COLO829 (cell line): ENCODE measurements around the gene ZNF780A.
"Not testable (repeated sequence)": the region's sequence is repeated elsewhere in the genome, so short reads cannot be mapped to it uniquely, and the experiment has no call there.

Experiments
- DNase-seq: peaks from one replicate; pipeline ENCODE4 v3.0.0; 2012; ENCODE audit warnings: low spot score

The ZNF780A gene

DNA sequence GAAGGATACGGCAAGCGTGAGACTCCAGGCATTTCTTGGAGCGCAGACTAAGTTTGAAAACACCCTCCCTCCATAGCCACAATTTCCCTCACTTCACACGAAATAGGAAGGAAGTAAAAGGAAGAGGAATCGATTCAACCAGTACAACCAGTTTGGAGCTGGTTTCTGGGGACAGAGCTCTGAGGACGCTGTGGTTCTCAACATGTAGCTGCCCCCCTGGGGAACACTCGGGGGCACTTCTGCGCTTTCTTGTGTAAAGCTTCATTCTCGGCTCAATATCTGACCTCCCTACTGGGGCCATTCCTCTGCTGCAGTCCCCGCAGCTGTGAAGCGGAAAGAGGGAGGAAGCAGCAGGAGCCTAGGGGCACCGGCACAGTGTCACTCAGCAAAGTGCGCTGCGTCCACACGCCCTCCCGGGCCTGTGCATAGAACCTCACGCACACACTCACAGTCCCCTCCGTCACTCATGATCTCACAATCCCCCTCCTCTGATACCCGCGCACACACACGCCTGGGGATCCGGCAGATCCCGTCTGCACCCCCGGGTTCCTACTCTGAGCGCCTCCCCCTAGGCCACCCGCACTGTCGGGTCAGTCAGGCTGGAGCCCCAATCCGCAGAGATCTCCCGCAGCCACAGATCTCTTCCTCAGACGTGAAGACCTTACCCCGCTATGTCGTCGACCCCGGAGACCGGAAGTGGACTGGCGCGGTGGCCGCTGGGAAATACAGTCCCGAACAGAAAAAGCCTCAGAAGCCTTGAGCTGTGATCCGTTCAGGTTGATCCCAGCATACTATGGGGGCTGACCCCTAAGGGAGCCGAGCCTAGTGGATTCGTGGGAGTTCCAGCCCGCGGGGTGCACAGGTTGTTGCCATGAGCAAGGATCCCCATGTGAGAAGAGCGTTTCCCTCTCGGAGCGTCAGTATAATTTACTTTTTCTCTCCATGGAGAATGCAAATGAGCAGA is at the start of gene ZNF780A:
TSS of gene ZNF780A (minus strand) at position 703 of the 964 bp plus-strand sequence. CDS start 6,190 bp downstream, outside the sequence.
- DNase-seq, result peak; percentile 64

DNA sequence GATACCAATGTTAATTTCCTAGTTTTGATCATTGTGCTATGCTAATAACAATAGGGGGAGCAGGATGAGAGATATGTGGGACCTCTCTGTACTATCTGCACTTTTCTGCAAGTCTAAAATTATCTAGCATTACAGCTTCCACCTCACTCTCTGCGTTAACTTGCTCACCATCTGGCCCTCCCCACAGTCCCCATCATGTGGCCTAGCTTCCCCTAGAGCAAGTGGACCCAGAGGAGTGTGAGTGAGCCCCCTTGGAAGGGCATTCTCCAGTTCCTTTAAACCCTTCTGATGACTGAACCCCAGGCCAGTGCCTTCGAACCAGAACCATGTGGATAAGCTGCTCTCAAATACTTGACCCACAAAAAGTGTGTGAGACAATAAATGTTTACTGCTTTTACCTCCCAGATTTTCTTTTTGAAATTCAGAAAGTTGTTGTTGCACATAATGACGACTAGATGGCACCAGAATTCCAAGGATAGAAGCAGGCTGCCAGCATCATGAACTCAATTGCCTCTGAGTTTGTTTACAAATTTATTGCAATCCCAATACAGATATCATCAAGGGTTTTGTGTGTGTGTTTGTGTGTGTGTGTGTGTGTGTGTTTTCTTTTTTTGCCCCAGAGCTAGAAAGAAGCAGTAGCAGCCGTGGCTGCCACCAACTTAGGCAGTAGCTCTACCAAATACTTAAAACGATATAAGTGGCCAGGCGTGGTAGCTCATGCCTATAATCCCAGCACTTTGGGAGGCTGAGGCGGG is 49.0 kb upstream of the ZNF780A start:
- peak; percentile 48 for DNase-seq

- no peak for DNase-seq
These were observed 46.1 kb upstream of the ZNF780A start for GRCh38 chr19:40136818-40137217.

- no peak for DNase-seq
These were observed 44.1 kb upstream of the ZNF780A start for GRCh38 chr19:40134866-40135265.

DNA sequence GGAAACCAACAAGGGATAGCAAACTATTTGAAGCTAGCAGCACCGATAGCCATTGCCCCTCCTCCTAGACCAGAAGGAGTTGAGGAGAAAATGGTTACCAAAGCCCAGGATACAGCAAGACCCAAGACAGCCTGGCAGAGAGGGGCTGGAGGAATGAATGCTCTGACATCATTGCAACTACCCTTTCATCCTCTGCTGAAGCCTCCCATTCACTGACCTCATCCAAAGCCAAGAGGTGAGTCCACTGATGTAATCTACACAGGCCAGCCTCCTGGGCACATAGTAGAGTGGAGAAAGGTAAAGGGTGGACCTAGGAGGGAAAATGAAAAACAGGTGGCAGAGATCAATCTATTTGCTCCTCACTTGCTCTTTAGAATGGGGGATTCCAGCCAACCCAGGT is 42.7 kb upstream of the ZNF780A start:
- no peak for DNase-seq

DNA sequence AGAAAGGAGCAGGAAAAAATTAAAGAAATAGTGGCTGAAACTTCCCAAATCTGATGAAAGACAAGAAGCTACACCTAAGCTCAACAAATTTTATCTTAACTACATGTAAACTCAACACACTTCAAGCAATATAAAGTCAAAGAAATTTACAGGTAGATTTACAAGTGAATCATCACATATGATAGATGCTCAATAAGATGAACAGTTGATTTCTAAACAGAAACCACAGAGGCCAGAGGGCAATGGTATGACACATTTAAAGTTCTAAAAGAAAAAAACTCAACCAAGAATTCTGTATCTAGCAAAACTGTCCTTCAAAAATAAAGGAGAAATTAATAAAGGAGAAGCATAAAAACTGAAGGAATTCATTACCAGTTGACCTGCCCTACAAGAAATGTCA is 39.3 kb upstream of the ZNF780A start:
- no peak for DNase-seq

DNA sequence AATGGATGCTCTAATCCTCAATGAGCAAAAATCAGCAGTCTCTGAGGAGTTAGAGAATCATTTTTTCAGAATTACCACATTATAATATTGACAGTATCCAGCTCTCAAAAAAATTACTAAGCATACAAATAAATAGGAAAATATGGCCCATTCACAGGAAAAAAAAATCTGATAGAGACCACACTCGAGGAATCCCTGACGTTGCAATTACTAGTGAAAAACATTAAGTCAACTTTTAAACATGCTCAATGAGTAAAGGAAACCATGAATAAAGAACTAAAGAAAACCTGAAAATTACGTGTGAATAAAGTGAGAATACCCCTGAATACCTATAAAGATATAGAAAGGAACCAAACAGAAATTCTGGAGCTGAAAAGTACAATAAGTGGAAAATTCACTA is 38.7 kb upstream of the ZNF780A start:
- DNase-seq, result no peak

DNA sequence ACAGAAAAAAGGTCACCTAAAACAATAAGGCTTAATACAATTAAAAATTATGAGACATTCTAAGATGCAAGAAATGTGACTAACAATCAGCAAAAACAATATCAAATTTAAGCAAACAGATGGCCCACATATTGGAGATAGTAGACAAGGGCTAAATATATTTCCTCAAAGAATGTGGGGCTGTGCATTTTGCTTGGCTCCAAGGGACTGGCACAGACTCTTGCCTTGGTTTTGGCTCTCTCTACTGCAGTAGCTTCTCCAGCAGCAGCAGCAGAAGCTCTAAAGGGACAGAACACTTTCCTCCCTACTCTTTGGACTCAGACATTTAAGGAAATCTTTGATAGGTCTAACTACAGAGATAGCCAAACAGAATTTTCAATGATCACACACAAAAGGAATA is 38.2 kb upstream of the ZNF780A start:
- no peak for DNase-seq

- DNase-seq, result no peak
These were observed 28.6 kb upstream of the ZNF780A start for GRCh38 chr19:40119380-40119779.

DNA sequence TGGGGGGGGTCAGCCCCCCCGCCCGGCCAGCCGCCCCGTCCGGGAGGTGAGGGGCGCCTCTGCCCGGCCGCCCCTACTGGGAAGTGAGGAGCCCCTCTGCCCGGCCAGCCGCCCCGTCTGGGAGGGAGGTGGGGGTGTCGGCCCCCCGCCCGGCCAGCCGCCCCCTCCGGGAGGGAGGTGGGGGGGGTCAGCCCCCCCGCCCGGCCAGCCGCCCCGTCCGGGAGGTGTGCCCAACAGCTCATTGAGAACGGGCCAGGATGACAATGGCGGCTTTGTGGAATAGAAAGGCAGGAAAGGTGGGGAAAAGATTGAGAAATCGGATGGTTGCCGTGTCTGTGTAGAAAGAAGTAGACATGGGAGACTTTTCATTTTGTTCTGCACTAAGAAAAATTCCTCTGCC is 27.9 kb upstream of the ZNF780A start:
- DNase-seq, result not testable (repeated sequence)

DNA sequence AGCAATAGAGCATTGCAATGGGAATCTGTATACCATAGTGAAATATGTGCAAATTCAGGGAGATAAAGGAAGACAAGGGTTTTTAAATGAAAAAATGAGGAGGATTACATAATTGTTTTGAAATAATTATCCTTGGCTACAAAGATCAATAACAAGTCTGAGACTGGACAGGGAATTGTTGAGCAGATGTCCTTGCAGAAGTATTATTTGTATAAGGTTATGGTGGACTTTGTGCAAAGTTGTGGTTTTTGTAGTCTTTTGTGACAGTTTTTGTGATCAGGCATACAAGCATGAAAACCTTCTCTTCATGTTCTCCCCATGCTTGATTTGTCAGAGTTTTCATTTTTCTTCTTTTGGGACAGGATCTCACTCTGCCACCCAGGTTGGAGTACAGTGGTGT is 25.3 kb upstream of the ZNF780A start:
- DNase-seq, result no peak

DNA sequence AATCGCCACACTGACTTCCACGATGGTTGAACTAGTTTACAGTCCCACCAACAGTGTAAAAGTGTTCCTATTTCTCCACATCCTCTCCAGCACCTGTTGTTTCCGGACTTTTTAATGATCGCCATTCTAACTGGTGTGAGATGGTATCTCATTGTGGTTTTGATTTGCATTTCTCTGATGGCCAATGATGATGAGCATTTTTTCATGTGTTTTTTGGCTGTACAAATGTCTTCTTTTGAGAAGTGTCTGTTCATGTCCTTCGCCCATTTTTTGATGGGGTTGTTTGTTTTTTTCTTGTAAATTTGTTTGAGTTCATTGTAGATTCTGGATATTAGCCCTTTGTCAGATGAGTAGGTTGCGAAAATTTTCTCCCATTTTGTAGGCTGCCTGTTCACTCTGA is 23.4 kb upstream of the ZNF780A start:
- DNase-seq, result not testable (repeated sequence)

GRCh38 chr19:40112271-40112670 is 21.5 kb upstream of the ZNF780A start:
- DNase-seq, result not testable (repeated sequence)

DNA sequence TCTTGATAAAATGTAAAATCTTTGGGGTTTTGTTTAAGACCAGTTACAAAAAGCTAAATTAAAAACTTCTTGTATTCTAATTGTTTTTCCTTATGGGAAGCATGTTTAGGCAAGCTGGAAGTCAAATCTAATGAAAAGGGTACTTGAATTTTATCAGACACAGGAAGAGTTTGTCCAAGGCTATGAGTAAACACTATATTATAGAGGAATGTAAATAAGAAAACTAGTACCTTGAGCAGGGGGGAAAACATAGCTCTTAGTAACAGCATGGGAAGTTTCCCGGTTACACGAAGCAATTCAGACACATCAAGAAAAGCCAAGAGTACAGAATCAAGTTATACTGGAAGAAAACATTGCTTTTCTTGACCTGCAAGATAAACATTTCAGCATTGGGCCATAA is 19.8 kb upstream of the ZNF780A start:
- no peak for DNase-seq

GRCh38 chr19:40104754-40105153 is 14.0 kb upstream of the ZNF780A start:
- no peak for DNase-seq

- DNase-seq, result no peak
These were observed 12.9 kb upstream of the ZNF780A start for GRCh38 chr19:40103600-40103999.

- DNase-seq, result no peak
These were observed 11.1 kb upstream of the ZNF780A start for GRCh38 chr19:40101813-40102212.

- DNase-seq, result no peak
These were observed 2.7 kb upstream of the ZNF780A start for GRCh38 chr19:40093416-40093815.

DNA sequence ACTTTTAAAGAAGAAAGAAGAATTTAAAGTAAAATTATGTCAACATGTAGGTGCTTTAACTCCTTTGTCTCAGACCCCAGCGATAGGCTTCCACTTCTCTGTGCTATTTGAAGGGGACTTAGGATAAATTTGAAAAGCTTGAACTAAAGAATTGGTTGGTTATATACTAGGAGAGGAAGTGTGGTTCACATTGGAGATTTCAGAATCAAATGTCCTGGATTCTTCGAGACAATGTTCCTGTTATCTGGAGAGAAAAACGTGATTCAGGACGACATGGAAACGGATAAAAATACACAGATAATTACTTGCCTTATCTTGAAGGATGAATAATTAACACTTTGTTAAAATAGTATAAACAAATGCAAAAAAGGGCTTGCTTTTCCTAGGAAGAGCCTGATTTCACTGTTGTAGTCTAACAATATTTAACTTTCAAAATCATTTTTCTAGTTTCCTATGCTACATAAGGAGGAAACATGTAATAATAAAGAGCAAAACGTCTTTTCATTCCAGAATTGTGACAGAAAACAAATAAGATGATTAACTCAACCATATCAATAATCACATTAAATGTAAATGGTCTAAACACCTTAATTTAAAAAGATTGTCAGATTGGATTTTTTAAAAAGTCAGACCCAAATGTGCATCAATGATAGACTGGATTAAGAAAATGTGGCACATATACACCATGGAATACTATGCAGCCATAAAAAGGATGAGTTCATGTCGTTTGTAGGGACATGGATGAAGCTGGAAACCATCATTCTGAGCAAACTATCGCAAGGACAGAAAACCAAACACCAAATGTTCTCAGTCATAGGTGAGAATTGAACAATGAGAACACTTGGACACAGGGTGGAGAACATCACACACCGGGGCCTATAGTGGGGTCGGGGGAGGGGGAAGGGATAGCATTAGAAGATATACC is 724 bp upstream of the ZNF780A start:
- DNase-seq, result peak; percentile 6

DNA sequence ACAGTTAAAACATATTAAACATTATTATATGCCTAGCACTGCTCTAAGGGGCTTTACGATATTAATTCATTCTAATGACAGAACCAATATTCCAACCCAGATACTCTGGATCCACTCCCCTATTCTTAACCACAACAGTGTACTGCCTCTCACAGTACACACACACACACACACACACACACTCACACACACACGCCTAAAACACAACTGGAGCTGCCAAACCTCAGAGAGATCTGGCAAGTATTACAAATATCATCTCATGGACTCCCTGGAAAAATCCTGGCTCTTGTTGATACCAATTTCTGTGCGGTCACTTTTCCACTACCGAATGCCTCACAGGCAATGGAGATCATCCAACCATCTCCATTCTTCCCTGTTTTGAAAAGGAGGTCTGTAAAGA is 1.3 kb downstream of the ZNF780A start:
- no peak for DNase-seq

- no peak for DNase-seq
These were observed 2.3 kb downstream of the ZNF780A start for GRCh38 chr19:40088299-40089047.
